Neural cell (in vitro differentiated cells): ENCODE results near the gene MRO.

Source experiments
- CTCF ChIP-seq: fragments of 450-650 bp; IDR thresholded peaks from 2 replicates; pipeline ENCODE4 v1.5.1; 2014; ENCODE audit warnings: antibody characterized with exemption, mild to moderate bottlenecking, moderate library complexity; ENCODE audit not compliant: poor library complexity, severe bottlenecking
- EP300 ChIP-seq: fragments of 450-650 bp; conservative IDR thresholded peaks from 2 replicates; pipeline ENCODE4 v1.6.1; 2014; ENCODE audit warnings: antibody characterized with exemption, mild to moderate bottlenecking, moderate library complexity; ENCODE audit not compliant: poor library complexity, severe bottlenecking
- EZH2 ChIP-seq: fragments of 200-600, 300-800 bp; shearing (Covaris generic), sonication (generic); IDR thresholded peaks from 2 replicates; pipeline ENCODE4 v1.6.1; 2014; ENCODE audit warnings: antibody characterized with exemption, low read length, borderline replicate concordance, mild to moderate bottlenecking; ENCODE audit not compliant: insufficient read depth, poor library complexity, severe bottlenecking
- MXI1 ChIP-seq: fragments of 450-650 bp; conservative IDR thresholded peaks from 2 replicates; pipeline ENCODE4 v1.6.1; 2014; ENCODE audit warnings: antibody characterized with exemption, mild to moderate bottlenecking; ENCODE audit not compliant: poor library complexity, severe bottlenecking
- POLR2AphosphoS5 ChIP-seq: IDR thresholded peaks from 2 replicates; pipeline ENCODE4 v1.6.1; 2012
- RAD21 ChIP-seq: fragments of 450-650 bp; conservative IDR thresholded peaks from 2 replicates; pipeline ENCODE4 v1.6.1; 2014; ENCODE audit warnings: antibody characterized with exemption, mild to moderate bottlenecking, moderate library complexity
- REST ChIP-seq: IDR thresholded peaks from 2 replicates; pipeline ENCODE4 v1.6.1; 2012; ENCODE audit warnings: borderline replicate concordance
- SMC3 ChIP-seq: fragments of 450-650 bp; conservative IDR thresholded peaks from 2 replicates; pipeline ENCODE4 v1.6.1; 2014; ENCODE audit warnings: antibody characterized with exemption, mild to moderate bottlenecking, moderate library complexity; ENCODE audit not compliant: poor library complexity
- TAF1 ChIP-seq: IDR thresholded peaks from 2 replicates; pipeline ENCODE4 v1.6.1; 2012; ENCODE audit warnings: low read depth

- TF ChIP-seq EZH2, result no peak
- TF ChIP-seq CTCF, result no peak
- TF ChIP-seq MXI1, result no peak
- TF ChIP-seq EP300, result no peak
- no peak for TF ChIP-seq TAF1
- TF ChIP-seq POLR2AphosphoS5, result no peak
- TF ChIP-seq SMC3, result no peak
- TF ChIP-seq RAD21, result no peak
- TF ChIP-seq REST, result no peak
Observed at GRCh38 chr18:50853863-50854271, 34.1 kb upstream of the MRO start.
